ENCODE results near the gene NUBP2.

Gene NUBP2

GRCh38 chr16:1746693-1747195 lies 36.0 kb upstream of the NUBP2 start:
- no peak for DNase-seq (ENCODE audit: extremely low read depth, insufficient read length)
- H3K36me3 ChIP-seq (ENCODE audit: control insufficient read depth, insufficient read depth, low read length), result peaks cover 30% of the 10 kb centered on the region
- no peaks in the 10 kb centered on the region for H3K27me3 ChIP-seq (replicated peaks; ENCODE audit: control insufficient read depth, insufficient read depth, low read length)
- no peak overlapping the region for H3K4me3 ChIP-seq (replicated peaks; ENCODE audit: low read depth, low read length)
- TF ChIP-seq, protein P1, sequence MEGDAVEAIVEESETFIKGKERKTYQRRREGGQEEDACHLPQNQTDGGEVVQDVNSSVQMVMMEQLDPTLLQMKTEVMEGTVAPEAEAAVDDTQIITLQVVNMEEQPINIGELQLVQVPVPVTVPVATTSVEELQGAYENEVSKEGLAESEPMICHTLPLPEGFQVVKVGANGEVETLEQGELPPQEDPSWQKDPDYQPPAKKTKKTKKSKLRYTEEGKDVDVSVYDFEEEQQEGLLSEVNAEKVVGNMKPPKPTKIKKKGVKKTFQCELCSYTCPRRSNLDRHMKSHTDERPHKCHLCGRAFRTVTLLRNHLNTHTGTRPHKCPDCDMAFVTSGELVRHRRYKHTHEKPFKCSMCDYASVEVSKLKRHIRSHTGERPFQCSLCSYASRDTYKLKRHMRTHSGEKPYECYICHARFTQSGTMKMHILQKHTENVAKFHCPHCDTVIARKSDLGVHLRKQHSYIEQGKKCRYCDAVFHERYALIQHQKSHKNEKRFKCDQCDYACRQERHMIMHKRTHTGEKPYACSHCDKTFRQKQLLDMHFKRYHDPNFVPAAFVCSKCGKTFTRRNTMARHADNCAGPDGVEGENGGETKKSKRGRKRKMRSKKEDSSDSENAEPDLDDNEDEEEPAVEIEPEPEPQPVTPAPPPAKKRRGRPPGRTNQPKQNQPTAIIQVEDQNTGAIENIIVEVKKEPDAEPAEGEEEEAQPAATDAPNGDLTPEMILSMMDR (IDR thresholded peaks at IDR 0.05; ENCODE audit: insufficient read depth, low read length, poor library complexity, severe bottlenecking), result no peak

GRCh38 chr16:1747934-1748333 lies 34.8 kb upstream of the NUBP2 start:
- TF ChIP-seq, protein P1 (IDR thresholded peaks at IDR 0.05; ENCODE audit: insufficient read depth, low read length, poor library complexity, severe bottlenecking), result no peak
- no peaks in the 10 kb centered on the region for H3K27me3 ChIP-seq (replicated peaks; ENCODE audit: control insufficient read depth, insufficient read depth, low read length)
- no peak for DNase-seq (ENCODE audit: extremely low read depth, insufficient read length)
- peaks cover 34% of the 10 kb centered on the region for H3K36me3 ChIP-seq (ENCODE audit: control insufficient read depth, insufficient read depth, low read length)
- H3K4me3 ChIP-seq (replicated peaks; ENCODE audit: low read depth, low read length), result no peak overlapping the region

GRCh38 chr16:1749152-1750117 lies 33.3 kb upstream of the NUBP2 start:
- no peak for DNase-seq (ENCODE audit: extremely low read depth, insufficient read length)
- Histone ChIP-seq H3K4me3 (replicated peaks; ENCODE audit: low read depth, low read length) (no peak overlapping the region), H3K27me3 (replicated peaks; ENCODE audit: control insufficient read depth, insufficient read depth, low read length) (no peaks in the 10 kb centered on the region), H3K36me3 (ENCODE audit: control insufficient read depth, insufficient read depth, low read length) (peaks cover 28% of the 10 kb centered on the region)
- TF ChIP-seq, protein P1 (IDR thresholded peaks at IDR 0.05; ENCODE audit: insufficient read depth, low read length, poor library complexity, severe bottlenecking), result no peak

- peaks cover 27% of the 10 kb centered on the region for H3K36me3 ChIP-seq (ENCODE audit: control insufficient read depth, insufficient read depth, low read length)
Observed at GRCh38 chr16:1751946-1752345, 30.8 kb upstream of the NUBP2 start.

GRCh38 chr16:1752853-1753252 lies 29.9 kb upstream of the NUBP2 start:
- H3K27me3 ChIP-seq (replicated peaks; ENCODE audit: control insufficient read depth, insufficient read depth, low read length), result no peaks in the 10 kb centered on the region
- H3K4me3 ChIP-seq (replicated peaks; ENCODE audit: low read depth, low read length), result no peak overlapping the region
- TF ChIP-seq, protein P1 (IDR thresholded peaks at IDR 0.05; ENCODE audit: insufficient read depth, low read length, poor library complexity, severe bottlenecking), result no peak
- H3K36me3 ChIP-seq (ENCODE audit: control insufficient read depth, insufficient read depth, low read length), result peaks cover 28% of the 10 kb centered on the region
- DNase-seq (ENCODE audit: extremely low read depth, insufficient read length), result no peak

More at GRCh38 chr16:1751946-1752345, 30.8 kb upstream of the NUBP2 start:
- TF ChIP-seq, protein P1 (IDR thresholded peaks at IDR 0.05; ENCODE audit: insufficient read depth, low read length, poor library complexity, severe bottlenecking), result no peak
- no peaks in the 10 kb centered on the region for H3K27me3 ChIP-seq (replicated peaks; ENCODE audit: control insufficient read depth, insufficient read depth, low read length)
- H3K4me3 ChIP-seq (replicated peaks; ENCODE audit: low read depth, low read length), result no peak overlapping the region
- DNase-seq (ENCODE audit: extremely low read depth, insufficient read length), result no peak
